ENCODE measurements around the gene ATG9B. TPM values are rescaled to one million over a fixed set of nuclear protein-coding genes. Genes with fewer than 3 reads are reported as not detected.
A peak's percentile ranks its signal among the peaks of the same experiment; 100 is the strongest.

Gene ATG9B
- total and polyA plus RNA-seq, 9 of the 15 experiments (the other 6 are each of a cell fraction or from before 2014, with no cell fraction given) = 0.29 to 8.0 (median 2.1) TPM

- TF ChIP-seq POU5F1 (IDR thresholded peaks at IDR 0.05; ENCODE audit: borderline replicate concordance, low read depth, low read length, partially characterized antibody) (no peak), HNRNPK (IDR thresholded peaks at IDR 0.05; ENCODE audit: low read depth, low read length, poor library complexity, severe bottlenecking) (no peak), SREBF2 (CRISPR knock-in tag; IDR thresholded peaks at IDR 0.05) (0 out of 2 replicates have a peak, but pooled peaks have one; percentile 41), HMG20A (CRISPR knock-in tag; conservative IDR thresholded peaks at IDR 0.05) (no peak), MAX (CRISPR knock-in tag; IDR thresholded peaks at IDR 0.05) (no peak), NKRF (IDR thresholded peaks at IDR 0.05; ENCODE audit: borderline replicate concordance) (peak; percentile 51; the same call in 1 of the 2 replicates), MXD1 (CRISPR knock-in tag; IDR thresholded peaks at IDR 0.05; ENCODE audit: borderline replicate concordance, poor library complexity, severe bottlenecking) (no peak), ZNF217 (CRISPR knock-in tag; IDR thresholded peaks at IDR 0.05) (no peak), CTCFL (IDR thresholded peaks at IDR 0.05; ENCODE audit: borderline replicate concordance, insufficient read depth, low read depth, low read length, poor library complexity, severe bottlenecking) (no peak), STAT5B (CRISPR knock-in tag; IDR thresholded peaks at IDR 0.05) (no peak), ZHX1 (conservative IDR thresholded peaks at IDR 0.05; ENCODE audit: low read length) (no peak), KDM2B (CRISPR knock-in tag; IDR thresholded peaks at IDR 0.05) (peak; percentile 53; the same call in 1 of the 2 replicates), HNRNPH1 (optimal IDR thresholded peaks at IDR 0.05; ENCODE audit: low read depth, low read length) (no peak), ZSCAN29 (IDR thresholded peaks at IDR 0.05) (no peak; the same call in 1 of the 2 replicates), HMGXB4 (CRISPR knock-in tag; IDR thresholded peaks at IDR 0.05) (no peak), ARID2 (IDR thresholded peaks at IDR 0.05) (no peak)
Measured at GRCh38 chr7:151061213-151062110, 37.2 kb upstream of the ATG9B start (continued).
